Central memory CD8-positive, alpha-beta T cell (primary cell): Measurements from ENCODE around the gene ZNF513.

Source experiments
- ATAC-seq: fragments of 150-1000 bp; cut with Tn5 transposase; replicated peaks from 2 replicates; pipeline ENCODE4 v1.10.0; 2022; ENCODE audit warnings: mild to moderate bottlenecking, moderate FRiP score, moderate number of reproducible peaks; ENCODE audit not compliant: poor library complexity, severe bottlenecking; ENCODE audit errors: extremely low read depth
- DNase-seq, 2 donors: peaks; one replicate each; pipeline ENCODE4 v3.0.0; 2021; ENCODE audit warnings: low spot score in 2 of 2
- H3K27ac Mint-ChIP-seq: one replicate; pipeline ENCODE4 v1.8.0; 2022; ENCODE audit warnings: low read depth, mild to moderate bottlenecking, moderate library complexity, mixed read lengths
- H3K27me3 Mint-ChIP-seq: one replicate; pipeline ENCODE4 v1.8.0; 2022; ENCODE audit warnings: mixed read lengths
- H3K36me3 Mint-ChIP-seq: one replicate; pipeline ENCODE4 v1.8.0; 2022; ENCODE audit warnings: mild to moderate bottlenecking, moderate library complexity, mixed read lengths; ENCODE audit not compliant: insufficient read depth
- H3K4me1 Mint-ChIP-seq: one replicate; pipeline ENCODE4 v1.8.0; 2022; ENCODE audit warnings: mixed read lengths
- H3K4me3 Mint-ChIP-seq: one replicate; pipeline ENCODE4 v1.8.0; 2022; ENCODE audit warnings: mild to moderate bottlenecking, moderate library complexity, mixed read lengths
- H3K9me3 Mint-ChIP-seq: one replicate; pipeline ENCODE4 v1.8.0; 2022; ENCODE audit warnings: mixed read lengths

ZNF513 gene

DNA sequence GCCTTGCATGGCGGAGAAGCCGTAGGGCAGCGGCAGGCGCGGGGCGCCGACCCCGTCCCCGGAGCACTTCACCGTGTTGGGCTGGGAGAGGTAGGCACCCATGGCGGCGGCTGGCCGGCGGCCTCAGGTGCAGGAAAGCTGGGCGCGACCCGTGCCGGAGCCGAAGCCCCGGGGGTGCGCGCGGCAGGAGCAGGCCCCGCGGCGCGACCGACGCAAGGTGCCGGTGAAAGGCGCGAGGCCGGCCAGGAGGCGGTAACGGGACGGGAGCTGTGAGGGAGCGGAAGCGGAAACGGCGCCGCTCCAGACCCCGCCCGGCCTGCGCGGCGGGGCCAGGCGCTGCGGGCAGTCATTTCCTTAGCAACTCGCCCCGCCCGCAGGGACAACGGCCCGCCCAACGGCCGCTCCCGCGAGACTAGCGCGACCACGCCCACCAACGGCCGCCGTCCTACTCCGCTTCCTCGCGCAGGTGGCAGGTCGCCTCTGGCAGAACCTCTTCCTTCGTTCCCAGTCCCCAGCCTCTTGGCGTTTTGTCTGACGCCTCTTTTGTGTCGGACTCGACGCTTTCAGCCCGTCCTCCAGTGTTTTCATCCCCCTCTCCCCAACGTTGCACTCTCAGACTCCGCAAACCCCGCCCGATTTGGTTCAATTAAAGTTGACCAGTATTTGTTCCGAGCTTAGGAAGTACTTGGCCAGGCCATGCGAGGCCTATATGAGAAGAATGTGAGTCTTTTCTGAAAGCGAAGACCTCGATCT is 29.0 kb upstream of the ZNF513 start, which contains the start of gene PPM1G:
Gene PPM1G, minus strand, starts transcription at position 271 of the 753 bp plus-strand sequence. Its CDS starts 169 bp downstream, at position 102.
- Mint-ChIP-seq H3K9me3 (no peaks in the 10 kb centered on the region), H3K36me3 (peaks cover 14% of the 10 kb centered on the region), H3K27me3 (peaks cover 16% of the 10 kb centered on the region), H3K4me3 (peak within 1 kb of the TSS; percentile 86), H3K27ac (peak within 1 kb of the TSS; percentile 75), H3K4me1 (peaks cover 35% of the 10 kb centered on the region)
- peak; percentile 94 to 95 for DNase-seq
- peak; percentile 96 for ATAC-seq

DNA sequence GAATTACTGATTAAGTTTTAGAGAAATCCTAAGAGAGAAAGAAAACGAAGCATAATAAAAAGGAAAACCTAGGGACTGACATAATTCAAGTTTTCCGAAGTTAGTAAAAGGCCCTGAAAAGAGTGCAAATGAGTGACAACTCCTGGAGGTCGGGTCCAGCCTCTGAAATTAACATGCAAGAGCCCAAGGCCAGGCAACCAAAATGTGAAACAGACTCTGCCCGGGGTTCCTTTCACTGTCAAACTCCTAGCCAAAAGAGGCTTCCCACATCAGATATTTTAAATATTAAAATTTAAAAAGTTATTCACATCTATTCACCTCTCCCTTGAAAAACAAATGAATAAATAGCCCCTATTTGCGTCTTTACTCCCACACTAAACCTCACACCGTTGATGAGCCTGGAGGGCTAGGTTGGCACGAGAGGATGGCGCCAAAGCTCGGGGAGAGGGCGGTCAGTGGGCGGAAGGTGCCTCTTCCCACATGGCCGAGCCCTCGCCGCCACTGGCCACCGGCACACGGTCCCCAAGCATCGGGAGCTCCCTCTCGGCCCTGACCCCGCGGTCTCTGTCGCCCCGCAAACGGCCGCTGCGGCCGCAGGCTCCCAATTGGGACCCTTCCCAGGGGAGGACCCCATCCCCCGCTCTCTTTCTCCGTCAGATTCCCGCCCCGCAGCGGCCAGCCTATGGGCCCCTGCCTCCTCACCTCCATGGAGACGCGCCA is 28.2 kb upstream of the ZNF513 start:
- Mint-ChIP-seq H3K27ac (peak overlapping the region; percentile 75), H3K9me3 (no peaks in the 10 kb centered on the region), H3K27me3 (peaks cover 16% of the 10 kb centered on the region), H3K36me3 (peaks cover 16% of the 10 kb centered on the region), H3K4me3 (peak overlapping the region; percentile 86), H3K4me1 (peaks cover 35% of the 10 kb centered on the region)
- DNase-seq: no peak
- no peak for ATAC-seq

DNA sequence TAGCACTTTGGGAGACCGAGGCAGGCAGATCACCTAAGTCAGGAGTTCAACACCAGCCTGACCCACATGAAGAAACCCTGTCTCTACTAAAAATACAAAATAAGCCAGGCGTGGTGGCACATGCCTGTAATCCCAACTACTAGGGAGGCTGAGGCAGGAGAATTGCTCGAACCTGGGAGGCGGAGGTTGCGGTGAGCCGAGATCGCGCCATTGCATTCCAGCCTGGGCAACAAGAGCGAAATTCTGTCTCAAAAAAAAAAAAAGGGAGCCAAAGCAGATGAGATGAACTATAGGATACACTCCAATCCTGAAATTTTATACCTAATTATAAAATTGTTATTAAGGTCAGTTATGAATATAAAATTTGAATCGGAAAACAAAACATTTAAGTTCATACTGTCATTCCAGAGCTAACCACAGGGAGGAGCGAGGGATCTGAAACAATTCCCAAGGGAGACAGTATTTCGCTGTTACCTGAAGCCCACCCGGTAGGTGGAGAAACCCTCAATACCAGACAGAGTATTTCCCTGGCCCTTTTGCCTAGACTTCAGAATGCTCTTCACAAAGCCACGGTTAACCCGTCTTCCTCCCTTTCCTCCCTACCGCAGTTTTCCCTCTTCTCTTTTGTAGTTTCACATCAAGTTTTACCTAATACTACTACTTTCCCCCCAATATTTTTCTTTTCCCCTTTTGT is 27.4 kb upstream of the ZNF513 start:
- ATAC-seq (no peak), DNase-seq (no peak)
- peaks cover 16% of the 10 kb centered on the region for H3K36me3 Mint-ChIP-seq

DNA sequence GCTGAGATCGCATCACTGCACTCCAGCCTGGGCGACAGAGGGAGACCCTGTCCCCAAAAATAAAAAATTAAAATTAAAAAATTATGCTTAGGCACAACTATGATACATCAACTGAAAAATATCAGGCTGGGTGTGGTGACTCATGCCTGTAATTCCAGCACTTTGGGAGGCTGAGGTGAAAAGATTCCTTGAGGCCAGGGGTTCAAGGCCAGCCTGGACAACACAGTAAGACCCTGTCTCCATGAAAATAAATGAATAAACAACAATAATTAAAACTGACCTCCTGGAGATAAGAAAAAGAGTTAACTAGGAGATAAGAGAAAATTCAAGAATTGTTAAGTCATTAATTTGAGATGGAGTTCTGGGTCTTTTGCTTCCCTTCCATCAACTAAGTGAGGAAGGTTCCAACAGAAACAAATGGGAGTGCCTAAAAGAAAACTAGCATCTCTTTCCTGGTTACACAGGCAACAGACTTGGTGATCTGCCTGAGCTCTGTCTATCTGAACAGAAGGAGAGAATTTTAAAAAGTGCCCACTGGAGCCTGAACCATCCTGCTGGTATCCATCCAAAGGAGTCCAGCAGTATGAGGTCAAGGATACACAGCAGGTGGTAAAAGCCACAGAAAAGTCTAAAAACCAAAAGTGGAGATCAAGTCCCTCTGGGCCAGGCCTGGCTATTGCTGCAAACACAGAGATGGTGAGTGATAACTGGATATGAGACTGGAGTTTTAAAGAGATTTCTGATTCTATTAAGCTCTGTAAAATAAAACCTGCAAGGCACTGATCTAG is 20.0 kb upstream of the ZNF513 start:
- DNase-seq (no peak), ATAC-seq (no peak)
- H3K9me3 Mint-ChIP-seq: no peaks in the 10 kb centered on the region
- peak overlapping the region; percentile 78 for H3K27ac Mint-ChIP-seq
- H3K4me3 Mint-ChIP-seq: no peak overlapping the region
- peaks cover 12% of the 10 kb centered on the region for H3K36me3 Mint-ChIP-seq
- H3K4me1 Mint-ChIP-seq: peaks cover 38% of the 10 kb centered on the region
- H3K27me3 Mint-ChIP-seq: no peaks in the 10 kb centered on the region

More for the DNA sequence above, 27.4 kb upstream of the ZNF513 start:
- Mint-ChIP-seq H3K4me1 (peaks cover 35% of the 10 kb centered on the region), H3K4me3 (peak overlapping the region; percentile 86), H3K9me3 (no peaks in the 10 kb centered on the region), H3K27me3 (peaks cover 12% of the 10 kb centered on the region), H3K27ac (peak overlapping the region; percentile 52)

DNA sequence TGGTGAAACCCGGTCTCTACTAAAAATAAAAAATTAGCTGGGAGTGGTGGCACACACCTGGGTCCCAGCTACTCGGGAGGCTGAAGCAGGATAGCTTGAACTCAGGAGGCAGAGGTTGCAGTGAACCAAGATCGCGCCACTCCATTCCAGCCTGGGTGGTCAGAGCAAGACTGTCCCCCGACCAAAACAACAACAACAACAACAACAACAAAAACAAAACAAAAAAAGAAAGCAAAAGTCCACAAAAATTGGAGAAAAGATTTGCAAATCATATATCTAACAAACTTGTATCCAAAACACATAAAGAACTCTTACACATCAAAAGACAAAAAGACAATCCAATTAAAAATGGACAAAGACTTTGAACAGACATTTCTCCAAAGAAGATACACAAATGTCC is 18.4 kb upstream of the ZNF513 start:
- Mint-ChIP-seq H3K9me3 (no peaks in the 10 kb centered on the region), H3K27me3 (no peaks in the 10 kb centered on the region), H3K4me1 (peaks cover 38% of the 10 kb centered on the region), H3K27ac (peak overlapping the region; percentile 77), H3K4me3 (no peak overlapping the region), H3K36me3 (peaks cover 7% of the 10 kb centered on the region)
- ATAC-seq: no peak
- DNase-seq: no peak

DNA sequence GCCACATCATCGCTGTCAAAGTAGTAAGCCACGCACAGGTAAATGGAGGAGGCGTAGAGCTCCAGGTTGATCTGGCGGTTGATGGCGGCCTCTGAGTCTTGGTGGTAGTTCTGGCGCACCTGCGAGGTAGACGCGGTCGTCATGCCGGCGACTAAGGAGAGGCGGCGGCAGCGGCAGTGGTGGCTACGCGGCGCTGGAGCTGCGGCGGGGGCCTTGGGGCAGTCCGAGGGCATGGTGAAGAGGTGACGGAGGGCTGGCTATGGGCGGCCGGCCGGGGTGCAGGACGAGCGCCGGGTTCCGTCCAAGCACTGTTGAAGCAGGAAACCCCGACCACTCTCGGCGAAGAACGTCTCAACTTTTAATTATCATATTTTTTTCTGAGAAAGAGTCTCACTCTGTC is 12.7 kb upstream of the ZNF513 start:
- Mint-ChIP-seq H3K27me3 (no peaks in the 10 kb centered on the region), H3K4me3 (no peak overlapping the region), H3K36me3 (peaks cover 18% of the 10 kb centered on the region), H3K27ac (peak overlapping the region; percentile 53), H3K4me1 (peaks cover 32% of the 10 kb centered on the region), H3K9me3 (no peaks in the 10 kb centered on the region)
- ATAC-seq (no peak), DNase-seq (no peak)

DNA sequence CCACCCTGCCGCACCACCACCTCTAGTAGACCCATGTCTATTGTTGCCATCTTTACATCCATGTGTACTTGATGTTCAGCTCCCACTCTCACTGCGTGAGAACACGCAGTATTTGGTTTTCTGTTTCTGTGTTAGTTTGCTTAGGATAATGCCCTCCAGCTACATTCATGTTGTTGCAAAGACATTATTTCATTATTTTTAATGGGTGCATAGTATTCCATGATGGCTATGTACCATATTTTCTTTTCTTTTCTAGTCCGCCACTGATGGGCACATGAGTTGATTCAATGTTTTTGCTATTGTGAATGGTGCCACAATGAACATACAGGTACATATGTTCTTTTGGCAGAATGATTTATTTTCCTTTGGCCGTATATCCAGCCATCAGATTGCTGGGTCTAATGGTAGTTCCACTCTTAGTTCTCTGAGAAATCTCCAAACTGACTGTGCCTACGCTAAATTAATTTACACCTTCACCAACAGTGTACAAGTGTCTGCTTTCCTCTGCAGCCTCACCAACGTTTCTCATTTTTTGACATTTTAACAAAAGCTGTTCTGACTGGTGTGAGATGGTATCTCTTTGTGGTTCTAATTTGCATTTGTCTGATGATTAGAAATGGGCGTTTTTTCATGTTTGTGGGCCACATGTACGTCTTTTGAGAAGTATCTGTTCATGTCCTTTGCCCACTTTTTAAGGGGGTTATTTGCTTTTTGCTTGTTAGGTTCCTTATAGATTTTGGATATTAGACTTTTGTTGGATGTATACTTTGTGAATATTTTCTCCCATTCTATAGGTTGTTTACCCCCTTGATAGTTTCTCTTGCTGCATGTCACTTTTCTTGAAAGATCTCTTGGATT is 10.5 kb upstream of the ZNF513 start:
- peaks cover 23% of the 10 kb centered on the region for H3K36me3 Mint-ChIP-seq
- H3K27ac Mint-ChIP-seq: peak overlapping the region; percentile 99
- H3K4me1 Mint-ChIP-seq: peaks cover 26% of the 10 kb centered on the region
- H3K27me3 Mint-ChIP-seq: no peaks in the 10 kb centered on the region
- H3K9me3 Mint-ChIP-seq: no peaks in the 10 kb centered on the region
- peak in 1 of 2 donors; percentile 48 for DNase-seq
- ATAC-seq: peak; percentile 80
- peak overlapping the region; percentile 77 for H3K4me3 Mint-ChIP-seq

DNA sequence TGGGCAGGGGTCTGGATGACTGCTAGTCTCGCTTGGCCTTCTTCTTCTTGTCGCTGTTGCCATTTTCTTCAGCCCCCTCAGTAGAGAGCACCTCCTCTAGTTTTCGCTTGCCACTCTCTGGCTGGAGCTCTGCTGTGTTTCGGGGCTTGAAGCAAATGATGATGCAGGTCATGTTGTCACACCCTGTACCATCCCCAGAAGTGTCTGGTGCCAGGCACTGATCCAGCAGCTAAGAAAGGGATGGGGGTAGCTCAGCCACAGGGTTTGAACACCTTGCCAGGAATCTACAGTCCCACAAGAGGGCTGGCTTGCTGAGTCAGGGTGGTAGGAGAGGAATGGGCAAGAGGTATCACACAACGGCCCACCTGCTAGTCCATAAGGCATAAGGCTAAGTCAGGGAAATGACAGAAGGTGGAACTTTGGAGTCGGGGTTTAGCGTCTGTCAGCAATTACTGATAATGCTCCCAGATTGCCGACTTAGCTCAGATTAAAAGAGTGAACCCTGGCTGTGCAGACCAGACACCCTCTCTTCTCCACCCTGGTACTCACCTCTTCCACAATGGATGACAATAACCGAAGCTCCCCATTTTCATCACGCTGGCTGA is 1.1 kb upstream of the ZNF513 start:
- Mint-ChIP-seq H3K9me3 (no peaks in the 10 kb centered on the region), H3K27ac (peak overlapping the region; percentile 92), H3K4me1 (peaks cover 39% of the 10 kb centered on the region), H3K36me3 (peaks cover 34% of the 10 kb centered on the region), H3K27me3 (no peaks in the 10 kb centered on the region), H3K4me3 (peak overlapping the region; percentile 84)
- no peak for DNase-seq
- ATAC-seq: no peak

DNA sequence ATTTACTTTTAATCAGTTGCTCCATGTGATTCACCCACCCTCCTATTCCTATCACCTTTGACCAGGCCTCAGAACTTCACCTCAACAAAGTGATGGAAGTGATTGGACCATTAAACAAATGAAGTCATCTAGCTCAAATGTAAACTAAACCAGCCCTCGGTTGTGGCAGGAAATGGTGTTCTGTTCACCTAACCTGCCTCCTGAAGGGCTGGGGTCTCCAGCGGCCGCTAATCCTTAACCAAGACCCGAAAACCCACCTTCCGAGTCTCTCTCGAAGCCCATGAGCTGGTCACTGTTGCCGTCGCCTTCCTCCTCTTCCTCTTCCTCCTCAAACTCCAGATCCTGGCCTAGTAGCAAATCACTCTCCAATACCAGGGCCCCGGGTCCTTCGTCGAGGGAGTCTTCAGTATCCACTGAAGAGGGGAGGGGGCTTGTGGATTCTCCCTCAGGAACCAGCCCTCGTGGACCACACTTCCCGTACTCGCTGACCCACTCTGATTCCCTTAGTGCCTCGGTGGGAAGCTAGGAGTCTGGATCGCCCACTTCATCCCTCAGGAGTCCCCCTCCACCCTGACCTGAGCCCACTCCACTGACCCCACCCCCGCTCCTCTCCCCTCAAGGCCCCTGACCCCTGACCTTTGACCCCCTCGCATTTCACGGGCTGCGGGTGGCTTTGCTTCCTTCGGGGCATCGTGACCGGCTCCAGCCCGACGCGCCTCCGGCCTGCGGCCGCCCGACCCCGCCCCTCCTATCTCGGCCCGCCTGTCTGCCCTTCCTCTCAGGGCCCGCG is 503 bp downstream of the ZNF513 start:
- DNase-seq: no peak
- Mint-ChIP-seq H3K27ac (peak overlapping the region; percentile 92), H3K4me3 (peak overlapping the region; percentile 84), H3K27me3 (no peaks in the 10 kb centered on the region), H3K36me3 (peaks cover 45% of the 10 kb centered on the region), H3K4me1 (peaks cover 38% of the 10 kb centered on the region), H3K9me3 (no peaks in the 10 kb centered on the region)
- peak; percentile 25 for ATAC-seq

DNA sequence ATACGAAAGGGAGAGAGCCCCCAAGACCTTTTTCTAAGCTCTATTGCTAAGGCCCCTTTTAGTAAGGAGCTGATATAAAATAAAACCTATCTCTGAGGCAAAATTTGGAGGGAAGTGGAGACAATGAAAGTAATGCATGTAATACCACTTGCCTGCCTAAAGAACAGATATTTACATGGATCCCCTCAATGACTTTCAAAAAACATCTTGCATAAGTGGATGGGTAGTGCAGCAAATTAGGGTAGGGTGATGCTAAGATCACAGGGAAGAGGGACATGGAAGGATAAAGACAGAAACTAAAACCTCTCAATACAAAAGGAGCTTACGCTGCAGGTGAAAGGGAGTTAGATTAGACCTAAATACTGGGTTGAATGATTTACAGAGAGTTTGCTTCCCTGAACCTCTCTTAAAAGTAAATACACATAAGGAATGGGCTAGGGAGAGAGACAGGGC is 1.1 kb downstream of the ZNF513 start:
- H3K27ac Mint-ChIP-seq: peak overlapping the region; percentile 92
- H3K4me1 Mint-ChIP-seq: peaks cover 39% of the 10 kb centered on the region
- no peak for DNase-seq
- peaks cover 43% of the 10 kb centered on the region for H3K36me3 Mint-ChIP-seq
- no peak for ATAC-seq
- no peaks in the 10 kb centered on the region for H3K27me3 Mint-ChIP-seq
- no peaks in the 10 kb centered on the region for H3K9me3 Mint-ChIP-seq
- H3K4me3 Mint-ChIP-seq: peak overlapping the region; percentile 84
